Epithelial cell of proximal tubule (primary cell): ENCODE data around the gene PDLIM5. TPM values are rescaled to one million over a fixed set of nuclear protein-coding genes. Genes with fewer than 3 reads are reported as not detected.

Experiments
- DNase-seq: peaks from one replicate; pipeline ENCODE4 v3.0.0-alpha.2; 2011; ENCODE audit warnings: low read depth
- H3K4me3 ChIP-seq: 2 replicates; pipeline ENCODE4 v1.5.1; 2011; ENCODE audit warnings: low read depth, mild to moderate bottlenecking, low read length
- CTCF ChIP-seq: conservative IDR thresholded peaks from 2 replicates; pipeline ENCODE4 v1.5.1; 2012; ENCODE audit warnings: low read depth, mild to moderate bottlenecking, low read length
- total RNA-seq: library from RNA; depleted of rRNA; stranded (reverse); fragments of >200 nt; gene quantifications from 2 replicates; pipeline ENCODE4 v1.2.3, GENCODE V29; 2015

Gene PDLIM5
- total RNA-seq, 1 donor from 2014 or later = 48.8 TPM

GRCh38 chr4:94515365-94515764, 63.6 kb downstream of the PDLIM5 start:
- TF ChIP-seq CTCF = no peak
- no peak overlapping the region for H3K4me3 ChIP-seq
- no peak for DNase-seq

- H3K4me3 ChIP-seq = no peak overlapping the region
- no peak for DNase-seq
- TF ChIP-seq CTCF = no peak
Measured at GRCh38 chr4:94516067-94516466, 64.3 kb downstream of the PDLIM5 start.

GRCh38 chr4:94516999-94517398, 65.3 kb downstream of the PDLIM5 start:
- TF ChIP-seq CTCF = no peak
- no peak overlapping the region for H3K4me3 ChIP-seq
- DNase-seq = no peak

GRCh38 chr4:94517492-94517891, 65.8 kb downstream of the PDLIM5 start:
- DNase-seq = no peak
- no peak overlapping the region for H3K4me3 ChIP-seq
- TF ChIP-seq CTCF = no peak

- no peak overlapping the region for H3K4me3 ChIP-seq
- no peak for TF ChIP-seq CTCF
- no peak for DNase-seq
Measured at GRCh38 chr4:94519019-94519418, 67.3 kb downstream of the PDLIM5 start.

- no peak for TF ChIP-seq CTCF
- H3K4me3 ChIP-seq = no peak overlapping the region
- DNase-seq = no peak
Measured at GRCh38 chr4:94519925-94520789, 68.4 kb downstream of the PDLIM5 start.

GRCh38 chr4:94523033-94523580, 71.4 kb downstream of the PDLIM5 start:
- DNase-seq = no peak
- TF ChIP-seq CTCF = no peak

More at GRCh38 chr4:94523033-94523580, 71.4 kb downstream of the PDLIM5 start:
- H3K4me3 ChIP-seq = no peak overlapping the region
